Measurements from ENCODE around the gene MCTP2.

Gene MCTP2

GRCh38 chr15:94259121-94259751 lies 27.9 kb downstream of the MCTP2 start:
- H3K4me3 ChIP-seq (replicated peaks; ENCODE audit: low read depth, low read length): no peak overlapping the region
- no peaks in the 10 kb centered on the region for H3K27me3 ChIP-seq (replicated peaks; ENCODE audit: control insufficient read depth, insufficient read depth, low read length)
- TF ChIP-seq, protein P1, sequence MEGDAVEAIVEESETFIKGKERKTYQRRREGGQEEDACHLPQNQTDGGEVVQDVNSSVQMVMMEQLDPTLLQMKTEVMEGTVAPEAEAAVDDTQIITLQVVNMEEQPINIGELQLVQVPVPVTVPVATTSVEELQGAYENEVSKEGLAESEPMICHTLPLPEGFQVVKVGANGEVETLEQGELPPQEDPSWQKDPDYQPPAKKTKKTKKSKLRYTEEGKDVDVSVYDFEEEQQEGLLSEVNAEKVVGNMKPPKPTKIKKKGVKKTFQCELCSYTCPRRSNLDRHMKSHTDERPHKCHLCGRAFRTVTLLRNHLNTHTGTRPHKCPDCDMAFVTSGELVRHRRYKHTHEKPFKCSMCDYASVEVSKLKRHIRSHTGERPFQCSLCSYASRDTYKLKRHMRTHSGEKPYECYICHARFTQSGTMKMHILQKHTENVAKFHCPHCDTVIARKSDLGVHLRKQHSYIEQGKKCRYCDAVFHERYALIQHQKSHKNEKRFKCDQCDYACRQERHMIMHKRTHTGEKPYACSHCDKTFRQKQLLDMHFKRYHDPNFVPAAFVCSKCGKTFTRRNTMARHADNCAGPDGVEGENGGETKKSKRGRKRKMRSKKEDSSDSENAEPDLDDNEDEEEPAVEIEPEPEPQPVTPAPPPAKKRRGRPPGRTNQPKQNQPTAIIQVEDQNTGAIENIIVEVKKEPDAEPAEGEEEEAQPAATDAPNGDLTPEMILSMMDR (IDR thresholded peaks at IDR 0.05; ENCODE audit: insufficient read depth, low read length, poor library complexity, severe bottlenecking): no peak
- DNase-seq (ENCODE audit: extremely low read depth, insufficient read length): no peak
- H3K36me3 ChIP-seq (ENCODE audit: control insufficient read depth, insufficient read depth, low read length): no peaks in the 10 kb centered on the region

DNA sequence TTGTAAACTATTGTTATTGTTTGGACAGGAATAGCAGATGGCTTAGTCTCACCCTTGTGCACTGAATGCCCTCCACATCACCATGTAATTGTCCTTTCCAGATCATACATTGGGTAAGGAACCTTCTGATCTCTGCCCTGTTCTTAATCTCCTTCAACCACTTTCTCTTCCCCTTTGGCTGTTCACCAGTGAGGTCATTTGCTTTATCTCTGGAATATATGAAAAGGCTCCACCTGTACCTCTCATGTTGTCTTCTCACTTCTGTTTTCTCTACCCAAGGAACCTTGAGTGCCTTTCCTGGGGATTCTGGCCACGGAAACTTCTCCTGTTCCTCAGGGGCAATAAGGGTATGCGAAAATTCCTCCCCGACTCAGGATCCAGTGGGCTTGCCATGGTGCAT lies 28.5 kb downstream of the MCTP2 start:
- H3K27me3 ChIP-seq (replicated peaks; ENCODE audit: control insufficient read depth, insufficient read depth, low read length): no peaks in the 10 kb centered on the region
- TF ChIP-seq, protein P1 (IDR thresholded peaks at IDR 0.05; ENCODE audit: insufficient read depth, low read length, poor library complexity, severe bottlenecking): no peak
- DNase-seq (ENCODE audit: extremely low read depth, insufficient read length): no peak
- no peak overlapping the region for H3K4me3 ChIP-seq (replicated peaks; ENCODE audit: low read depth, low read length)
- no peaks in the 10 kb centered on the region for H3K36me3 ChIP-seq (ENCODE audit: control insufficient read depth, insufficient read depth, low read length)

DNA sequence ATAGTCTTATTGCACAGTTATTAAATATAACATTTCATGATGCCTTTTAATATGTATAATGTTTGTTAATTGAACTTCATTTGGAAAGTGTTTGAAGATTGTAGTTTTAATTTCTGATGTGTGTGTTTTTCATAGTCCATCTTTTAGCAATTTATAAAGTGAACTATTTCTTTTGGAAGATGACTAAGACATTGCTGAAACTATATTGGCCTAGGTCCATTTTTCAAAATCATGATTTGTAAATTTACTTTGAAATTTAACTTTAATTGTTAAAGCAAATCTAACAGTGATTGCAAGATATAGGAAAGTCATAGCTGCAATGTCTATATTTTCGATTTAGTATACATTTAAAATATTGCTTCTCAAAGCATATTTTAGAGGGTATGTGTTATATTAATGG lies 30.8 kb downstream of the MCTP2 start:
- no peaks in the 10 kb centered on the region for H3K27me3 ChIP-seq (replicated peaks; ENCODE audit: control insufficient read depth, insufficient read depth, low read length)
- no peak for DNase-seq (ENCODE audit: extremely low read depth, insufficient read length)
- H3K36me3 ChIP-seq (ENCODE audit: control insufficient read depth, insufficient read depth, low read length): no peaks in the 10 kb centered on the region
- TF ChIP-seq, protein P1 (IDR thresholded peaks at IDR 0.05; ENCODE audit: insufficient read depth, low read length, poor library complexity, severe bottlenecking): no peak
- H3K4me3 ChIP-seq (replicated peaks; ENCODE audit: low read depth, low read length): no peak overlapping the region

DNA sequence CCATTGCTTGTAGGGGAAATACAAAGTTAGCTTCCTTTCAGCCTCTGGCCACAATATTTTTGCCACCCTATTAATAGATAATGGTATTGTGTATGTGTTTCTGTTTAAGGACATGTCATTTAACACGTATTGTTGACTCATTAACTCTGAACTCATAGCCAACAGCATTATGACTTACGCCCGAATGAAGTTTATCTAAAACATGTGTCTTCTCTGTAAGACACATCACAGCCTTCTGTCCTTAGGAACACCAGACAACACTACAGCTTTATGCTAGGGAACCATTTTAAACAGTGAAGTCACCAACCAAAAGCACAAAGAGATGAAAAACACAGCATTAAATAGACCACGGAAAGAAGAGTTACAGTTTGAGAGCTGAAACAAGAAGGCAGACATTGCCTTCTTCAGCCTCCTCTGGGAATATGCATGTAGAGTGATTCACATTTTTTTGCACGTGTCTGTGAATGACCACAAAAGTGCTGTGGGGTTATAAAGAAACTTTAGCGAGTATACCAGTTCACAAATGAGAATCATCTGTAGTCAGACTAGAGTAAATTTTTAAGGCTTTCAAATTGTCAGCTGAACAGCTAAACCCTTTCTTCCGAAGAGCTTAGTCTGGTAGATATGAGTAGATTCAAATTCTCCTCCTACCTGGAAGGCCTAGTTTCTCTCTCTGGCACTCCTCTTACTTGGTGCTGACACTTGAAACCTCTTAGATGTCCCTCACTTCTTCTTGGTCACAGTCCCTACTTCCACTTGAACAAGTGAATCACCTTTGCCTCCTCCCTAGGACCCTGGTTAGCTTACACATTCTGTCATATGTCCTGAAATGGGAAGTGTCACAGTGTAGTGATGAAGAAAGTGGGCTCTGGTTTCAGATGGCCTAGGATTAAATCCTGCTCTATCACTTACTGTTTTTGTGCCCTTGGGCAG lies 32.2 kb downstream of the MCTP2 start:
- TF ChIP-seq, protein P1 (IDR thresholded peaks at IDR 0.05; ENCODE audit: insufficient read depth, low read length, poor library complexity, severe bottlenecking): no peak
- Histone ChIP-seq H3K4me3 (replicated peaks; ENCODE audit: low read depth, low read length) (no peak overlapping the region), H3K36me3 (ENCODE audit: control insufficient read depth, insufficient read depth, low read length) (no peaks in the 10 kb centered on the region), H3K27me3 (replicated peaks; ENCODE audit: control insufficient read depth, insufficient read depth, low read length) (no peaks in the 10 kb centered on the region)
- peak; percentile 29 for DNase-seq (ENCODE audit: extremely low read depth, insufficient read length)

GRCh38 chr15:94265009-94265408 lies 33.6 kb downstream of the MCTP2 start:
- TF ChIP-seq, protein P1 (IDR thresholded peaks at IDR 0.05; ENCODE audit: insufficient read depth, low read length, poor library complexity, severe bottlenecking): no peak
- Histone ChIP-seq H3K27me3 (replicated peaks; ENCODE audit: control insufficient read depth, insufficient read depth, low read length) (no peaks in the 10 kb centered on the region), H3K36me3 (ENCODE audit: control insufficient read depth, insufficient read depth, low read length) (no peaks in the 10 kb centered on the region), H3K4me3 (replicated peaks; ENCODE audit: low read depth, low read length) (no peak overlapping the region)
- no peak for DNase-seq (ENCODE audit: extremely low read depth, insufficient read length)
